ENCODE measurements around the gene PDZD7.

Gene PDZD7

GRCh38 chr10:101031128-101031795 lies at the start of gene PDZD7, which contains the start of gene SFXN3:
Gene PDZD7 (minus strand): TSS chr10:101031129. CDS start chr10:101030219, 910 bp downstream.
Gene SFXN3 (plus strand): TSS chr10:101031234. CDS start chr10:101034695, 3,461 bp downstream.
- peak; percentile 77 to 90 (median 84) for DNase-seq

DNA sequence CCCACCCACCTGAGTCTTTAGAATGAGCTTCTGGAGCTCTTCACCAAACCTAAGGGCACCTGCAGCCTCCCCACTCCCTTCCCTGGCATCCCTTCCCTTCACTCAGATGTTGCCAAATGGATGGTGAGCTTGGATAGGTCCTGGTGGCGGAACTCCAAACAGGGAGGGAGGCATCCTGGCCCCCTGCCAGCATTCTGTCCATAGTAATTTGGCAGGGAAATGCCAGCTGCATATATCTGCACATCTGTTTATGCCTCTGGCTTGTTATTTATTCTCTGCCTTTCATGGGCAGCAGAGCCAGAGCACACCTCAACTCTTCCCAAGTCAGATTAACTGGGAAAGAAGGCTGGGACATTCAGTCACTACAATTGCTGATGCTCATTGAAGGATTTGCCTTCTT lies 48.9 kb upstream of the PDZD7 start:
- no peak for DNase-seq

GRCh38 chr10:101076630-101077029 lies 45.7 kb upstream of the PDZD7 start:
- DNase-seq: no peak

DNA sequence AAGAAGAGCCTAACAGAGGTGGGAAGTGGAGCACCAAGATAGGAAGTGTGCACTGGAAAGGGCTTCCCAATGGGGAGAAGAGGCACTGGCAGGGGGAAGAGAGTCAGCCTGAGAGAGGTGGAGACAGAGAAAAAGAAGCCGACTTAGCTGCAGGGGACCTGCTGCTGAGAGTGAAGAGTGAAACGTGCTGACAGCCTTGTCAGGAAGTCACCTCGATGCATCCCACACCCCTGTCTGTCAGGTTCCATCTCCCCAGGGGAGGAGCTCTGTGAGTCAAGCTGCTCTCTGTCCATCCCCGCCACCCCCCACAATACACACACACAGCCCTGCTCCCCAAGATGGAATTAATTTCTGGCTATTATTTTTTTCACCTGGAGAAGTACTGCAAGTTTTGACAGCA lies 44.8 kb upstream of the PDZD7 start:
- DNase-seq: peak in 1 of 3 experiments; percentile 11

- DNase-seq: no peak
Observed at GRCh38 chr10:101073631-101074030, 42.7 kb upstream of the PDZD7 start.

DNA sequence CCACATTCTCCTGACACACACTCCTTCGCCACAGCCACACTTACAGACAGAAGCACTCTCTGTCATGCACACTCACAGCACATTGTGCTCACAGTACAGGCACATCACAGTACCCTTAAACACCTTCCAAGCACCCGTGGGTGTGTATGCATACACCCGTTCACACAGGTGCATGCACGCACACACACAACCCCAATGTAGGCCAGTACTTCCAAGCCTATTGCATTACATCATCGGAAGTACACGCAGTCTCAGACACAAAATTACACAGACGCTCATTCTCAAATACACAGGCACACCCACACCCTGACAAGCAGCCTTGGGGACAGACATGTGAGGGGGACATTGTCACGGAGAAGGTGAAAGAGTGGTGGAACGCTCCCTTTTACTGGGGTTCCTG lies 42.0 kb upstream of the PDZD7 start:
- DNase-seq: no peak

GRCh38 chr10:101071885-101072433 lies 41.0 kb upstream of the PDZD7 start:
- no peak for DNase-seq

DNA sequence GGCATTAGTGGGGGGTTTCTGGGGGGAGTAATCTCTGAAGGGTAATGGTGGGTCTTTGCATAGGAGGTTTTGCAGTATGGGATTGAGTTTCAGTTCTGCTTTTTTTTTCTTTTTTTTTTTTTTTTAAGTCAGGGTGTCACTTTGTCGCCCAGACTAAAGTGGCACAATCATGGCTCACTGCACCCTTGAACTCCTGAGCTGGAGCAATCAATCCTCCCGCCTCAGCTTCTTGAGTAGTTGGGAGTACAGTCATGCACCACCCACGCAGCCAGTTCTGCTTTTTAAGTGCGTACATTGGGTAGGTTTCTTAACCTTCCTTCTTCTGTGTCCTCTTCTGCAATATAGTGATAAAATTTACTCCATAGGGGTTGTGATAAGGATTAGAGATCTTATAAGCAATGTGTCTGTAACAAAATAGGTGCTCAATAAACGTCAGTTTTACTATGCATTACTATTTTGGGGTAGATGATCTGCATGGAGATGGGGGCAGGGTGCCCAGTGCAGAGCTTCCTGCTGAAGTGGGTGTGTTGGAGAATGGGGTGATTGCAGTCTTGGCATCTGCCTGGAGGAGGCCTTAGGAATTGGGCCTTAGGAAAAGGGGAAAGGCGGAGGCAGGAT lies 40.4 kb upstream of the PDZD7 start:
- DNase-seq: no peak

- no peak for DNase-seq
Observed at GRCh38 chr10:101070098-101070497, 39.2 kb upstream of the PDZD7 start.

GRCh38 chr10:101069441-101069840 lies 38.5 kb upstream of the PDZD7 start:
- DNase-seq: no peak

- peak; percentile 68 to 81 (median 79) for DNase-seq
Observed at GRCh38 chr10:101067356-101068083, 36.6 kb upstream of the PDZD7 start.

- peak in 2 of 3 experiments; percentile 52 to 57 for DNase-seq
Observed at GRCh38 chr10:101066896-101067355, 36.0 kb upstream of the PDZD7 start.

DNA sequence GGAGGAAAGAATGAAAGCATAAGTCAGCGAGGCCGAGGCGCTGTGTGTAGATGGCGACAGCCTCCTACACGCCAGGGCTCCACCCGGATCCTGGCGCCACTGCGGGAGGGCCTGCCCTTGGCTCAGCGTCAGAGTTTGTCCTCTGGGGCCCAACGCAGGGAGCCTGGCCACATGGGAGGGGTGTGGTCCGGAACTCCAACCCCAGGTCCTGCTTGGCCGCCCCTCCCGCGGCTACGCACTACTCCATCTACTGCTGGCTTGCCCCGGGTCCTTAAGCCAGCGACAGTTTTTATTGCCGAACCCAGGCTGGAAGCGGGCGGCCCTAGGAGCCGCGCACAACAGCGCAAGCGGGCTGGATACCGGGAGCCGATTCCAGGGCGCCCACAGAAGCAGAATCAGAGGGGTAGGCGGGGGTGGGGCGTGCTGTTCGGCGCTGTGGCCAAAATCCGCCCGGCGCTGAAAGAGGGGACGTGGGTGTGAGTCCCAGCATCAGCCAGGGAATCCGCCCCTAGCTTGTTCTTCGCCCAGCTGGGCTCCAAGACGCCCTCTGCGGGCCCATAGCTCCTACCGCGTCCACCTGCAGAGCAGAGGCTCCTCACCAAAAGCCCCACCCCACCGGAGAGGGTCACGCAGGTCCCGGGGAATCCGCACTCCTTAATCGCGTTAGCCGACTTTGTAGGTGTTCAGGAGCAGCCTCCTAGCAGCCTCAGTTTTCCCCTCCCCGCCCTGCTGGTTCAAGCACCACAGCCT lies 35.4 kb upstream of the PDZD7 start:
- DNase-seq: peak; percentile 45 to 68 (median 45)

DNA sequence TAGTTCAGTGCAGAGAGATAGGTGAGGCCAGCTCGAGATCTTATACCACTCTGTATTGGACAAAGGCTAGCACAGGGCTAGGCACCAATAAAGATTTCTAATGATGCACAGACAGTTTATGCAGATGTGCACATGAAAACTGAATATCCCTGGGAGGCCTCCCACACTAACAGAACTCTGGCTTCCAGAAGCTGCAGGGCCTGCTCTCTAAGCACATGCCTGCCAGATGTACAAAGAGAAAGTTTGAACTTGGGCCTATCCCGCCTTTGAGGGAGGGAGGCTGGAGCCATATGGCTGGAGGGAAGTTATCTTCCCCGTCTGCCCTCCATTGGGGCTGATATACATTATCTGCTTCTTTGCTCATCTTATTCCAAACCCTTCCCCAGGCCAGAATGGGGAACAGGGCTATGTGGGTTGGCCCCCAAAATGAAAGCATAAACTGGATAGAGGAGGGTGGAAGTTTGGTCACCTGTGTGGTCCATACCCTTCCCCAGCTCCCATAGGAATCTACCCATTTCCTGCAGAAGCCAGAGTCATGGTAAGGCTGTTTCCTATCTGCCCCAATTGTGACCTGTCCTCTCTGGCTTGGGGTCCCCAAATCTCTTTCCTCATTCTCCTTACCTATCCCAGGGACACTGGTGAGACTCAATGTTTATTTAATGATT lies 34.7 kb upstream of the PDZD7 start:
- DNase-seq: no peak

DNA sequence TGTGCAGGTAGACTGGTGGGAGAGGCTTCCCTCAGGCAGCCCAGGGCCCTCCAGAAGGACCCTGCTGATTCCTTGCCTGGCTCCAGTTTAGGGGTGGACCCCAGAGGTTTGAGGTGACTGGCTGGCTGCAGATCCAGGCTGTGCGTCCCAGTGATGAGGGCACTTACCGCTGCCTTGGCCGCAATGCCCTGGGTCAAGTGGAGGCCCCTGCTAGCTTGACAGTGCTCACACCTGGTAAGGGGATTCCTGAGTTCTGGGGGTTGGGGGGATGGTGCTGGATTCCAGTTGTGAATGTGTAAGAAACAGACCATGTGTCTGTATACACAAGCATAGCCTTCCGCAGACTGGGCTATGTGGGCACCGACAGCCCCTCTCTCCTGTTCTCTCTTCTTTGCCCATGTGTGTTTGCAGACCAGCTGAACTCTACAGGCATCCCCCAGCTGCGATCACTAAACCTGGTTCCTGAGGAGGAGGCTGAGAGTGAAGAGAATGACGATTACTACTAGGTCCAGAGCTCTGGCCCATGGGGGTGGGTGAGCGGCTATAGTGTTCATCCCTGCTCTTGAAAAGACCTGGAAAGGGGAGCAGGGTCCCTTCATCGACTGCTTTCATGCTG lies 33.6 kb upstream of the PDZD7 start:
- DNase-seq: no peak

GRCh38 chr10:101063548-101064414 lies 32.9 kb upstream of the PDZD7 start:
- peak in 2 of 3 experiments; percentile 14 to 33 for DNase-seq

DNA sequence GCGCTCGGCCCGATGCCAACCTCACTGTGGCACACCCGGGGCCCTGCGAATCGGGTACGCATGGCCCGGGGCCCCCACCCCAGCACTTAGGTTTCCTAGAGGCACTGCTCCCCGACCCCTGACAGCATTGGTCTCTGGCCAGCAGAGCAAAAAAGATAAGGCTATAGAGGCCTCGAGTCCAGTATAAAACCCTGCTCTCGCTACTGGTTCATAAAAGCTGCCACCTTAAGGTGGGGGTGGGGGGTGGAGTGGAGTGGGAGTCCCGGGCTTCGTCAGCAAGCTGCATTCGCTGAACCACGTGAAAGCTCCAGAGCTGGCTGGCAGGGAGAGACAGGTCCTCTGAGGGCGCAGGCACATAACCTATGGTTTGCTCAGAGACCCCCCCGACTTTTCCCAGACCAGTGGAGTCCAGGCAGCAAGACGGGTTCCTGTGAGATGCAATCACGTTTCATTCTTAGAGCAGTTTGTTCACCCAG lies 32.2 kb upstream of the PDZD7 start:
- peak in 1 of 3 experiments; percentile 54 for DNase-seq

- DNase-seq: peak; percentile 53 to 73 (median 73)
Observed at GRCh38 chr10:101062232-101063049, 31.5 kb upstream of the PDZD7 start.

DNA sequence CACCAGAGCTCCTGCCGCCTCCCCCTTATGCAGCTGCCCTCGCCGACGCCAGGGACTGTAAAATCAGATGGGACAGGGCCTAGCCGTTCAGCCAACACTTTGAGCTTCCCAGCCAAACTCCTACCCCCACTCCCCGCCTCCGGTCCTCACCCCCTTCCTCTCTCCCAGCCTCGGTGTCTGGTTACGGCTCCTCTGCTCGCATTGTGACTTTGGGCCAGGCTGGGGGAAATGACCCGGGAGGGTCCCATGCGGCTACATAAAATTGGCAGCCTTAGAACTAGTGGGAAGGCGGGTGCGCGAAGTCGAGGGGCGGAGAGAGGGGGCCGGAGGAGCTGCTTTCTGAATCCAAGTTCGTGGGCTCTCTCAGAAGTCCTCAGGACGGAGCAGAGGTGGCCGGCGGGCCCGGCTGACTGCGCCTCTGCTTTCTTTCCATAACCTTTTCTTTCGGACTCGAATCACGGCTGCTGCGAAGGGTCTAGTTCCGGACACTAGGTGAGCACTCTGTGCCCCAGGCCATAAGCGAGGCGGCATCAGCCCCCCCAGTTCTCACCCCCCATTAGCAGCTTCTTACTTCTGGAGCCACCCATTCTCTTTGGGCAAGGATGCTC lies 30.8 kb upstream of the PDZD7 start, which contains the start of gene KAZALD1:
KAZALD1 (plus strand) TSS at position 366 of the 608 bp plus-strand sequence. CDS start 604 bp downstream, outside the sequence.
- DNase-seq: peak in 2 of 3 experiments; percentile 33 to 45

Measured in NCI-H1417 (cell line).